Heart left ventricle (tissue), 13 donors: ENCODE results near the gene PPM1A.

Experiments
- POLR2A ChIP-seq, 2 donors: fragments of 450-650 bp; IDR thresholded peaks; one replicate each; pipeline ENCODE4 v1.6.1; 2017; ENCODE audit warnings: antibody characterized with exemption in 2 of 2, mild to moderate bottlenecking in 2 of 2, moderate library complexity in 2 of 2
- TF ChIP-seq, protein P1 (sequence below), 12 donors: fragments of 200-600 bp; sonication (generic) in 4 of 12; IDR thresholded peaks; one replicate each; pipeline versions ENCODE4 v1.5.0 to v1.8.0; 2018 to 2022; ENCODE audit warnings: antibody characterized with exemption in 12 of 12, mild to moderate bottlenecking in 5 of 12
- donor health status: ischemic (EF 13 %, LVEDD 7.1; RV severe dilation, severe dysfunction).
- donor health status: DM: no; HTN: yes; CAD: no.
- donor health status: DM: no; HTN: no; CAD: no.
- donor health status: ischemic (EF 25% LVEDD 6.9; RV normal size, moderate dysfunction).
- donor health status: ischemic (EF 25% LVEDD 5.7; RV mildly dilated, moderate dysfunction).
- donor health status: ischemic (EF 35%, LVEDD 5.7; RV mildly dilated, moderate dysfunction).
- donor health status: nonischemic (EF 11% LVEDD 7.7; RV severe dilation, severe dysfunction).
- donor health status: DM: yes; HTN: yes; CAD: no.
- donor health status: PGD.
- donor health status: ischemic (EF 29% LVEDD 5.4; RV normal size, mild dysfunction).
- donor health status: nonischemic (EF 23%, LVEDD 6.1; RV moderate dilation, normal function).

DNA sequence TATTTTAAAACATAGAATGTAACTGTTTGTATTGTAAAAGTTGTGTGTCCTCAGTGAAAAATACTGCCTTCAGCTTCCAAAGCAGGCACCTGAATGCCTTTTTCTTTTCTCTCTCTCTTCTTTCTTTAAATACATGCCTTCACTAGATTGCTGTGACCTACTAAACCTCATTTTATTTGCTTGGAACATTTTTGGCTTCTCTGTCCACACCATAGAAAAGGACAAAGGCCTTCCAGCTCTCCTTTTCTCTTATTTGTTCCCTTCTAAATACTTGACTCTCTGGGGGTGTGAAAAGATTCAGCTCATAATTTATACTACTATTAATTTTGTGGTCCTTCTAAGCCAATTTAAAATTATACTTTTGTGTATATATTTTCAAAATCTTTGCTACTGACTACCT is 38.4 kb downstream of the PPM1A start:
- TF ChIP-seq, protein P1, sequence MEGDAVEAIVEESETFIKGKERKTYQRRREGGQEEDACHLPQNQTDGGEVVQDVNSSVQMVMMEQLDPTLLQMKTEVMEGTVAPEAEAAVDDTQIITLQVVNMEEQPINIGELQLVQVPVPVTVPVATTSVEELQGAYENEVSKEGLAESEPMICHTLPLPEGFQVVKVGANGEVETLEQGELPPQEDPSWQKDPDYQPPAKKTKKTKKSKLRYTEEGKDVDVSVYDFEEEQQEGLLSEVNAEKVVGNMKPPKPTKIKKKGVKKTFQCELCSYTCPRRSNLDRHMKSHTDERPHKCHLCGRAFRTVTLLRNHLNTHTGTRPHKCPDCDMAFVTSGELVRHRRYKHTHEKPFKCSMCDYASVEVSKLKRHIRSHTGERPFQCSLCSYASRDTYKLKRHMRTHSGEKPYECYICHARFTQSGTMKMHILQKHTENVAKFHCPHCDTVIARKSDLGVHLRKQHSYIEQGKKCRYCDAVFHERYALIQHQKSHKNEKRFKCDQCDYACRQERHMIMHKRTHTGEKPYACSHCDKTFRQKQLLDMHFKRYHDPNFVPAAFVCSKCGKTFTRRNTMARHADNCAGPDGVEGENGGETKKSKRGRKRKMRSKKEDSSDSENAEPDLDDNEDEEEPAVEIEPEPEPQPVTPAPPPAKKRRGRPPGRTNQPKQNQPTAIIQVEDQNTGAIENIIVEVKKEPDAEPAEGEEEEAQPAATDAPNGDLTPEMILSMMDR (IDR thresholded peaks at IDR 0.05) = no peak
- TF ChIP-seq POLR2A (IDR thresholded peaks at IDR 0.05) = no peak
